Urothelium cell line (cell line): Measurements from ENCODE around the gene SHISA2.

Experiments used
- DNase-seq: peaks from one replicate; pipeline ENCODE4 v3.0.0; 2011; ENCODE audit warnings: low spot score, mixed read lengths
- FAIRE-seq: peaks from 2 replicates; lab custom pipeline; 2011; peaks lifted over from hg19 to GRCh38; lab: Jason Lieb, UNC

SHISA2 gene

DNA sequence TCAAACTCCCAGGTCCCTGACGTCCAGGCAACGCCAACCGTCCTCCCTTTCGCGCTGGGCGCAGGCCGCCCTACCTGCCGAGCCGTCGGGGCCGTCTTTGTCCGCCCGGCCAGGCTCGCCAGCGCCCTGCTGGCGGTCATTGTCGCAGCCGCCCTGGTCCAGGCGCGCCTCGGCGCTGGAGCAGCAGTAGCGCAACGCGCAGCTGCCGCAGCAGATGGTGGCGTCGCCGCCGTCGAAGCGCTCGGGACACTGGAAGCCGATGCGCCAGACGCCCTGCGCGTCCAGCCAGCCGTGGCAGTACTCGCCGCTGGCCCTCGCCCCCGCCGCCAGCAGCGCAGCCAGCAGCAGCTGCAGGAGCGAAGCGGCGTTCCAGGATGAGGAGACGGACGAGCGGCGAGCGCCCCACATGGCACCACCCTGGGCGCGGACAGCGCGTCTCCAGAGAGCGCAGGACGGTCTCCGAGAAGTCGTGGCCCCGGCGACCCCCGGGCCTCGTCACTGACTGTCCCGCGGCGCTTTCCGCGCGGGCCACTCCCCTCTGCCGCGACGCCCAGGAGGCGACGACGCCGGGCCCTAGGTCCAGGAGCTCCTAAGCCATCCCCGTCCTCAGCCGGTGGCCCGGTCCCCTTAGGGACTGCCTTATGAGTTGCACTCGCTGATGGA is 1.1 kb downstream of the SHISA2 start:
- FAIRE-seq (no peak), DNase-seq (no peak)

DNA sequence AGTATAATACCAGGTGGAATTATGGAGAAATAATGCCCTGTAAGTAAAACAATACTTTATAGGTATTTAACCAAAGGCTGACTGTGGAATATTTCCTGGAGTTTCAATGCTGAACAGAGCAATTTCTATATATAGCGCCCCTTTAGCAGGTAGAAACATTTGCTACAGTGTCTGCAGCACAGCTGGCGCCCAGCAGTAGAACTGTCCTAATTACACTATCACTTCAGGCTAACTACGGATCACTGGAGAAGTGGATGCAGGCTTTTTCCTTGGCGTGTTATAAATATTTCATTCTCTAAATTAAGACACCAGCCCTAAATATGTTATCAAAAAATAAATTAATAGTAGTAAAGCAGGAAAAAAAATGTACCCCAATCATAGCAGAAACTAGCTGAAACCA is 3.1 kb downstream of the SHISA2 start:
- DNase-seq (no peak), FAIRE-seq (no peak)

DNA sequence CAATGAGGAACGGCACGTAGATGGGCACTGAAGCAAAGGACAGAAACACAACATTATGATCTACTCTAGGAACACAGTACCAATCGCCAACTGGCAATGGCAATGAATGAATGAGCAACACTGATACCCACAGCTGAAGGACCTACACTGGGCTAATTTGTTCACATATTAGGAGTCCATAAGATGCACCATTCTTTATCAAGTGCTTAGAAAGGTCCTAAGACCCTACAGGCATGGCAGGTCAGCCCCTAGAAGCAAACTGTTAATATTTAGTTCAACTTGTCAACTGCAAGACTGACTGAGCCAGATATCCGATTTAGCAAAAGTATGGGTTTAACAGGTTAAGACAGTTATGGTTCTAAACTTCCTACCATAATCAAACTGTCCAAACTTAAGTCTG is 4.8 kb downstream of the SHISA2 start:
- FAIRE-seq (no peak), DNase-seq (no peak)

DNA sequence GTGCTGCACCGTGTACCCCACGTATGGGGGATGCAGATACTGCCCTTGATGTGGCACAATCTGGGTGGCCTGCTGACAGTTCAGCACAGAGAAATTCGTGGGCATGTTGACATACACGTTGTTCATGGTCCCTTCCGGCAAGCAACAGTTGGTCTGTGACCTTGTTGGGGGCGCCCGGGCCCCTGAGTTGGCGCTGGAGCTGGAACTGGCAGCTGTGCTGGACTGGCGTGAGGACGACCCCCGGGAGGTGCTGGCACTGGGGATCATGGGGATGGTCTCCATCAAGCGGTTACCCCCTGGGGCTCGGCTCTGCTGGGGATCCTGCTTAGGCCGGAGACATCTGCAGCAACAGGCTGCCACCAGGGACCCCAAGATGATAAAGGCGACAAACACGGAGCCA is 5.2 kb downstream of the SHISA2 start:
- DNase-seq (no peak), FAIRE-seq (no peak)

DNA sequence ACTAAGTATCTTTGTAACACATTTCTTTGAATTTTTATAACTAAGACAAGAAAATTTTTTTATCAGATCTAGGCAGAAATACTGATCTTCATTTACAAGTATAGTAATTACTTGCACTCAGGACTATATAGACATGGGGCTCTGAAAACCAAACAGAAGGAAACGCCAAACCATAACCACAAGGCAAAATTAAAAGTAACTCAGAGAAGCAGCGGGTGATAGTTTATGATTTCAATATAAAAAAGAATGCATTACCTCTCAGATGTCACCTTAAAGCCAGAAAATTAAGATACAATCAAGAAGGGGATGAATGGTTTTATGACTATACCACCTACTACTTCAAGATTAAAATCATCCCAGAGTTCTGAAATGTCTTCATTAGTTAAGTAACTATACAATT is 6.7 kb downstream of the SHISA2 start:
- no peak for FAIRE-seq
- DNase-seq: no peak

DNA sequence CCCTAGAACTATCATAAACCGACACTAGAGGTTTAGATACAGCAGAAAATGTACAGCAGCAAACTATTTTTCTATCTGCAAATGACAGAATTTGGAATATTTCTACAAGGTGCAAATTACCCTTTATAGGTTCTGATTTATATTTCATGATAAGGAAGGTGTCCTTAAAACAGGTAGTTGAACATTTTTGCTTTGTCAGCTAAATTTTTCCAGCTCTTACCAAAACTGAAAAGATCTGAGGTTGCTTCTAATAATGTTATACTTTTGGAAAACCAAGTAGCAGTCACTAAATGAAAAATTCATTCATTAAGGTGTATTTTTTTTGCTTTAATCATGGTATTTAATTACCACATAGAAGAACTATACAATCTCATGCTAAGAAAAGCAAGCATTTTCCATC is 9.0 kb downstream of the SHISA2 start:
- DNase-seq: no peak

DNA sequence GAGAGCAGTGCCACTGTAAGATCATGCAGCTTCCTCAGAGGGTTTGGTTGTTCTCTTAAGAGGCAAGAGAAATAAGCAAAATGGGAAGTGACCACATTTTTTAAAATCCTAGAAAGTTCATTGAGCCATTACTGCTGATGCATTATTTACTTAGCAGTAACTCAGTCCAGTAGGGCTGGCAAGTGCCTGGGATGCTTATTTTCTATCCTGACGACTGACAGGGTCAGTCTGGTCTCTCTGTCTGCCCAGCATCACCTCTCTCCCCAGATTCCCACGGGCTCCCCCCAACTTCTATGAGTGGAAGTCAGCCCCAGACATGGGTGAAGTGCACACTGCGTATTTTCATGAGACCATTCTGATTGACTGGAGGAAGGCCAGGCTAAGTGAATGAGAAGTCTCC is 10.4 kb downstream of the SHISA2 start:
- no peak for DNase-seq
- no peak for FAIRE-seq

More for the DNA sequence above, 9.0 kb downstream of the SHISA2 start:
- no peak for FAIRE-seq

DNA sequence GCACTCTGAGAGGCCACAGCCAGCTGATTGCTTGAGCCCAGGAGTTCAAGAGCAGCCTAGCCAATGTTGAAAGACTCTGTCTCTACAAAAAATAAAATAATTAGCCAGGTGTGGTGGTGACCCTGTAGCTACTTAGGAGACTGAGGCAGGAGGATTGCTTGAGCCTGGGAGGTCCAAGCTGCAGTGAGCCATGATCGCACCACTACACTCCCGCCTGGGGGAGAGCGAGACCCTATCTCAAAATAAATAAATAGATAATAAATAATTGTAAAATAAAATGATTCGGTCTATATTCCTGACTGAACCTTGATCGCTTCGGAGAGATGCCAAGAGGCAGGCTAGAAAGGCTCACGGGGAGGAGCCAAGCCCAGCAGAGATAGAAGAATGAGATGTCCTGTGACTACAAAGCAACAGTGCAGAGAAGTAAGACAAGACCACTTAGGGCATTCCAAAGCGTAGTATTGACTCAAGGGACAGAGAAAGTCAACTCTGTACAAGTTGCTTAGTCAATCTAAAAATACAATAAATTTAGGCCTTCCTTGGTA is 12.8 kb downstream of the SHISA2 start:
- no peak for FAIRE-seq
- no peak for DNase-seq

DNA sequence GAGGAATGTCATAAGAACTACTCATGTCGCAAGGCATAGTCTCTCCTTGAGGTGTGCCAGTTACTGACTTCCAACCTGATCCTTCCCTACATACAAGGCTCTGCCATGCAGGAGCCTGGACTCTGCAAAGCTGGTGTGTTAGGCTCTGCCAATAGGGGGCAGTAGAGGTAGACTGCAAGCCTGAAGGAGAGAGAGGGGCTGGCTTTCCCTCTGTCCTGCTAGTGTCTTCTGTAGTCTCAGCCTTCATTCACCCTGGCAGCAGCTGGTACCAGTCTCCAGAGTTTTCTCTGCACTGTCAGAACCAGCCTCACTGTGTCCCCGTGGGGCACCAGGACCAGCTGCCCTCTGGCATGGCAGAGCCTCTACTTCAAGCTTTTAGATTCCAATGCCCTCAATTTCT is 14.5 kb downstream of the SHISA2 start:
- FAIRE-seq: no peak
- no peak for DNase-seq

DNA sequence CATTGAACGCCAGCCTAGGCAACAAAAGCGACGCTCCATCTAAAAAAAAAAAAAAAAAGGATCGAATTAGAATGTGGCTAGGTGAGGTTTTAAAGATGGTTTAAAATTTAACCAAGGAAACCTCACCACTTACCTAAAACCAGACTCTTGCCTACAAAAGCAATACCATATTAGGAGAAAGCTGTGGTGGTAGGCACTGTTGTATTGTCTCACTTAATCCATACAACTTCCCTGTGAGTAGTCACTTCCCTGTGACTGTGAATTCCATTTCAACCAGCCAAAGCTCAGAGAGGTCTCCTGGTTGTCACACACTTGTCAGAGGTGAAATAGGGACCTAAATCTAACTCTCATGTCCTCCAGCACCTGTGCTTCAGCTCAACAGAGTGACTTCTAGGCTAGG is 15.4 kb downstream of the SHISA2 start:
- no peak for DNase-seq

DNA sequence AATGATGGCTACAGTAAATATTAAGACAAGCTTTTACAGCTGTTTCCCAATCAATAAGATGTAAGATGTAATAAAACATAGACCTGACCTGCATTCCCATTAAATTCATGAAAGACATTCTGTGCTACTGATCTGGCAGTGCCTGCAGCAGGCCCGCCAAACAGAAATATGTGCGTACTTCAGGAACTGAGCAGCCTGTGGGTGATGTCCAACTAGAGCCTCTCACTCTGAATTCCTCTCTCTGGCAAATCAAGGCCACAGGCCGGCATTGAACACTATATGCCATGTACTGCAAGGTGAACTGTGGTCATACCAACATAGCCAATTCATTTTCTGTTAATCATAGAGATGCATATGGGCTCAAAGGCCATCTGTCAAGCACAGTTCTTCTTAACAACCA is 17.8 kb downstream of the SHISA2 start:
- no peak for FAIRE-seq

More for the DNA sequence above, 15.4 kb downstream of the SHISA2 start:
- no peak for FAIRE-seq

DNA sequence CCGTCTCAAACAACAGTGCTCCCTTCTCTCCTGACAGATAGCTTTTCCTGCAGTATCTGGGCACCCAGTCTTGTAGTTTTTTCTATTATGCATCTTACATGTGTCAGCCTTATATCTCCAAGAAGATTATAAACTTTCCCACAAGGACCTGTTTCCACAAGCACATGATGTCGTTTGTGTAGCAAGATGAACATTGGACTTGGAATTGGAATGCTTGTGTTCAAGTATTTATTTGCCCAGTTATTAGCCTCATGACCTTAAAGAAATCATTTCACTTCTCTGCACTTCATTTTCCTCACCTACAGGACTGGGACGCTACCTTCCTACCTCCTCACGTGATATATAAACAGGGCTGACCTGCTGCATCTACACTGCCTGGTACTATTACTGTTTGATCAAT is 21.5 kb downstream of the SHISA2 start:
- DNase-seq (no peak), FAIRE-seq (no peak)

More for the DNA sequence above, 17.8 kb downstream of the SHISA2 start:
- no peak for DNase-seq

DNA sequence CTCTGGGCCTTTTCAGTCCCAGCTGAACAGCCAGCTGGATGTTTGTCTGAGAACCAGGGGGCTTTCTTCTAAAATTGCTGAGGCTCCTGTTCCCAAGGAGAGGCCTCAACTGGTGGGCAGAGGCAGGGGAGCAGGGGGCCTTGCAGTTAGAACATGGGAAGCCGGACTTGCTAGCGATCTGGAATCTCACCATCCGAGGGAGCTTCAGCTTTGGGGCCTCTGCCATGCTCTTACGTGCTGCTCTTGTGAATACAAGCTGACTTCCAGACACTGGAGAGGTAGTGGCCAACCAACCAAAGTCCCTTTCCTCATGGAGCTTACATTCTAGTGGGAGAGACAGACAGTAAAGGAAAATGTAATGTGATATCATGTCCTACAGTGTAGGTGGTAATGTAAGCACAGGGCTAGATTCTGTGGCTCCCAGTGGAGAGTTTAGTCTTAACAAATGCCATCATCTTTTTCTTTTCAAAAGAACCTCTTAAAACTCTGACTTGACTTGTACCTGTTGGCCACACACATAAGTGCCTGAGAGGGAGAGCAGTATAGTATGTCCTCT is 22.2 kb downstream of the SHISA2 start:
- FAIRE-seq: no peak

DNA sequence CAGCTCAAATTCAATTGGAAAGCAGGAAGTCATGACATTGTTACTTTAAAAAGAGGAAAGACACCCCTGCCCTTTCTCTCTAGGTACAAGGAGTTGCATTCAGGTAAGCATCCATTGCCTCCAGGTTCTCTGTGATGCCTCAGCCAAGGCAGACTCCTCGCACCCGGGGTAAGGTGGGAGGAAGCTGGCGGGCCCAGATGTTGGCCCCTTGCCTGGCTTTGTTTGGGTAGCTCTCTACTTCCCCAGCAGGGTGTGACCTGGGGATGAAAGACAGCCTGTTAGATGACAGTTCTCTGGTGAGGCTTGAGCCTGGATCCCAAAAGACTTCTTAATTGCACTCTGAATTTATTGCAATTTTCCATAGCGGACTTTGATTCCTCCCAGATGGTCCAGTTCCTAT is 25.6 kb downstream of the SHISA2 start:
- FAIRE-seq (no peak), DNase-seq (no peak)

More for the DNA sequence above, 22.2 kb downstream of the SHISA2 start:
- no peak for DNase-seq

DNA sequence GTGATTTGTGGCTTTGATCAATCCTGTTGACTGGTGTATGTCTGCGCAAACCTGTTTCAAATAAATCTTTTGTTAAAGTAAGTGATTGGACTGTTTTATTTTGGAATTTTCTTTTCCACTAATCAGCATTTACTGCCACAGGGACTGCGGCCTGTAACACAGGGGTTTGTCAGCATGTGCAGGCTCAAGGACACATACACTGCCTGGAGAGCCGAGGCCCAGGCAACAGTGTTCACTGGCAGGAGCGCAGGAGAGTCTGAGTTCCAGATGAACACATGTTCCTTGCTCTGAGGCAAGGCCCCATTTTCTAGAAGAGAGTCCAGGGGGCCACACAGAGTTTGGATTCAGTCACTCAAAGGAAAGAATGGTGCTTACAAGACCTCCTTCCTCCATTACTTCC is 26.0 kb downstream of the SHISA2 start:
- FAIRE-seq: no peak
- no peak for DNase-seq

DNA sequence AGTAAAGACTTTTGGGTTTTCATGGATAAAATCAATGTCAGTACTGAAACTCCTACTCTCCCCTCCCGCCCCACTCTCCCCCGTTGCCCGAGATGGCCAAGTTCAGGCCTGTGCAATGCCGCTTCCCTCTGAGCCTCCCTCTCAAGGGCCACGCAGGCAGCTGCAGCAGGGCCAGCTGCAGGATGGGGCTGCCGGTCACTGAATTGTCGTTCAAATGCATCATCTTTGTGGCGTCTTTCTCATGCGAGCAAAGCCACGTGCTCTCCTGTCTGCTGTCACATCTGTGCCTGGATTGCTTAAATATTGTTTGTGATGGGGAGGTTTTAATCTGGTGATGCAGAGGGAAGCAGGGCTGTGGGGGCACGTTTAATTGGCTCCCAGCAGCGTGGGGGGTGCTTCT is 26.6 kb downstream of the SHISA2 start:
- DNase-seq (no peak), FAIRE-seq (no peak)

DNA sequence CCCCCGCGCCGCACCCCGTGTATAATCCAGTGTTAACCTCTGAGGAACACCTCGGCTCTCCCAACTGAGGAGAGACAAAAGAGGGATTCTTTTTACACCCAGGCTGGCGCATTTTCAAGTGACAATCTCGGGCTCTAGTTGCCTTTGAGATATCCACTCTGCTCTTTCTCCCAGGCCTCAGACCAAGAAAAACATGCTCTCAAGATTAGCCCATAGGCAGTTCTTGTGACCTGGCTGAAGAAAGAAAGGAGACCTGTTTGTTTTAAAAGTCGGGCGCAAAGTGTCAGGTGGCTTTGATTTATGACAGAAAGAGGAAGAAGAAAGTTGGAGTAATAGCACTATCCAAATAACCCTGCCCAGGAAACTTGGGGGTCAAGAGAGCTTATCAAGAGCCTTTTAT is 27.3 kb downstream of the SHISA2 start:
- FAIRE-seq (no peak), DNase-seq (no peak)

DNA sequence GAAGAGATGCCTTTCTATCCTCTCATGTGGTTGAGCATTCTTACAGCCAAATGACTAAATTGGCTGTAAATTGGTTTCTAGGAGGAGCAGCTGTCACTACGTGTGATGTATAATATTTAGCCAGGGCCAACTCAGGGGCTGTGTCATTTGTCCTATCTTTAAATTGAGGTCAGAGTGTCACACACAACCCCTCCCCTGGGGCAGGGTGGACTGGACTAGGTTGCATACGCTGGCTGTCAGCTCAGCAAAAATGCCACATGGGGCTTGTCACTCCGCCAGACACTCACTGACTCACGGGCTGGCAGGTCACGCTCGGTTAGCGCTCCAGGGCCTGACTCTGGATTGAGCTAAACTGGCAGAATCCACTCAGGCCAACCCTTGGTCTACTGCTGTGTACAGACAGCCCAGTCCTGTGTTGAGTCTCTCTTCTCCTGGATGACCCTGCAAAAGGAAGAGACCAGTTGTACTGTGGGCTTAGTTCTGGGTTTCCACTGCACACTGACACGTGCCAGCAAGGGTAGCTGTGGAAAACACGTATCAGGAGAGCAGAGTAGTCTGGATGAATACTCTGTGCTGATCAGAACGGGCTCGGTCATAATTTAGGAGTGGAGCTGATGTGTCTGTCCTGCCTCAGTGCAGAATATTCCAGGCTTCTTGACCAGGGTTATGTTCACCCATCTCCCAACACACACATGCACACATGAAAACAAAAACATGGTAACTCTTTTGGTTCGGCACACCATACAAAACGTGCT is 29.1 kb downstream of the SHISA2 start:
- no peak for FAIRE-seq
- peak; percentile 44 for DNase-seq

DNA sequence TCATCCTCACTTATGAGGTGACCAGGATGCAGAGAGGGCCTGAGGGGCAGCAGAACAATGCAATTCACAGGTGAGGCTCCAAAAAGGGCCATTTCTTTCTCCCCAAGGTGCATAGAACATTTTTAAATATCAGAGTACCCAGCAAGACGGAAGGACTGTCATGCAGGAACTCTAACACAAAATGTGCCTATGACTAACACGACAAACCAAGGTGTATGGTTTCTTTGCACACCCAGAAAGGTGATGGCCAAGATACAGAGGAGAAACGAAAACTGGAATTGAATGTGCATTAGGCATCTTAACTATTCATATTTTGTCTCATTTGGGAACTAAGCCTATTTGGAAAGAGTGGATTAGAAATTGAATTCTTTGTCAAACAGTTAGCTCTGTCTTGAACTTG is 29.9 kb downstream of the SHISA2 start:
- FAIRE-seq (no peak), DNase-seq (no peak)

DNA sequence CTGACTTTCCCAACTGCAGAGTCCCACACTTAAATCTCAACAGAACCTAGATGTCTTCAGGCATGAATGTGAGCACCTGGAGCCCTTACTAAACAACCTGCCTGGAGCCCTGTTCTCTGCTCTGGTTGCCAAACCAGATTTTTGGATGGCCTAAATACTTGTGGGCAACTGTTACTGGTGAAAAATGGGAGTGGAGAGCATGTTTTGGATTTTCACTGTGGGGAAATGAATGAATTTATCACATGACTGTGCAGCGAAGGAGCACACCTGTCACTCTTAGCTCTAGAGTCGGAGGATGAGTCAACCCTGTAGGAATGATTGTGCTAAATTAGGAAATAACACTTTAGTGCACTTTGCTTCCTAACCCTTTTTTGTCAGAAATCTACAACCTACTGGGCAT is 30.3 kb downstream of the SHISA2 start:
- no peak for DNase-seq
- FAIRE-seq: no peak

DNA sequence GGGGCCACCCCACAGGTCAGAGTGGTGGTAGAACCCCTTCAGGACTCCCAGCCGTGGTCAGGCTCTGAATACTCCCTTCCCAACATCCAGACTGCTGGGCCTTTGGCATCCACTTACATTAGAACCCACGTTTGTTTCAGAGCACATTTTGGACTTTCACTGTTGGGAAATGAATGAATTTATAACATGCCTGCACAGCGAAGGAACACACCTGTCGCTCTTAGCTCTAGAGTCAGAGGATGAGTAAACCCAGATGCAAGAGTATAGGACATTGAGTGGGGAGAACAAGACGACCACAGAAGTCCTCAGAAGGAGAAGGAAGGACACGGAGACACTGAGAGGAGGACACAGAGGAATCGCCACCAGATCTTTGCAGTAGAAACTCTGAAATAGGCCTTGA is 30.9 kb downstream of the SHISA2 start:
- DNase-seq (no peak), FAIRE-seq (no peak)
